HepG2 (cell line): ENCODE results near the gene BCAS4. TPM values are rescaled to one million over a fixed set of nuclear protein-coding genes. Genes with fewer than 3 reads are reported as not detected.

Experiments
- EP300 ChIP-seq, 3 experiments: sonication (generic) in 1 of 3; formaldehyde crosslinking in 1 of 3; IDR thresholded peaks; 2 replicates each; pipeline versions ENCODE4 v1.5.1 to v1.6.1; 2011 to 2020; ENCODE audit warnings: low read depth in 2 of 3, low read length in 2 of 3, borderline replicate concordance in 1 of 3, improper control_type of control experiment in 1 of 3, mild to moderate bottlenecking in 1 of 3, missing genetic modification reagents in 1 of 3, moderate library complexity in 1 of 3
- HDAC6 ChIP-seq: fragments of 200-600 bp; sonication (generic); IDR thresholded peaks from 2 replicates; pipeline ENCODE4 v1.7.0; 2017; ENCODE audit warnings: mild to moderate bottlenecking, antibody characterized with exemption, low read length, low read depth
- ISX ChIP-seq: sonication (generic); formaldehyde crosslinking; conservative IDR thresholded peaks from 2 replicates; pipeline ENCODE4 v1.5.0; 2020; ENCODE audit warnings: missing genetic modification reagents
- MAF1 ChIP-seq: sonication (generic); formaldehyde crosslinking; IDR thresholded peaks from 2 replicates; pipeline ENCODE4 v1.5.0; 2020; ENCODE audit warnings: missing genetic modification reagents, borderline replicate concordance
- POGK ChIP-seq: sonication (generic); formaldehyde crosslinking; conservative IDR thresholded peaks from 2 replicates; pipeline ENCODE4 v1.8.0; 2022; ENCODE audit warnings: mild to moderate bottlenecking, moderate library complexity, missing genetic modification reagents
- RAD51 ChIP-seq: fragments of 450-650 bp; IDR thresholded peaks from 2 replicates; pipeline ENCODE4 v1.6.1; 2016; ENCODE audit warnings: borderline replicate concordance
- ZBTB21 ChIP-seq: sonication (generic); formaldehyde crosslinking; IDR thresholded peaks from 2 replicates; pipeline ENCODE4 v1.4.0; 2020; ENCODE audit warnings: missing genetic modification reagents
- ZNF292 ChIP-seq: sonication (generic); formaldehyde crosslinking; IDR thresholded peaks from 2 replicates; pipeline ENCODE4 v1.8.1; 2022; ENCODE audit warnings: mild to moderate bottlenecking, low read depth, missing genetic modification reagents, borderline replicate concordance
- ZNF407 ChIP-seq: sonication (generic); formaldehyde crosslinking; IDR thresholded peaks from one replicate; pipeline ENCODE4 v1.5.1; 2020; ENCODE audit warnings: mild to moderate bottlenecking, missing genetic modification reagents; ENCODE audit errors: not compliant biosample characterization
- ZNF550 ChIP-seq: sonication (generic); formaldehyde crosslinking; IDR thresholded peaks from 2 replicates; pipeline ENCODE4 v1.4.0; 2020; ENCODE audit warnings: mild to moderate bottlenecking, missing genetic modification reagents, borderline replicate concordance
- ZNF556 ChIP-seq: sonication (generic); formaldehyde crosslinking; IDR thresholded peaks from 2 replicates; pipeline ENCODE4 v1.4.0; 2020; ENCODE audit warnings: mild to moderate bottlenecking, missing genetic modification reagents, borderline replicate concordance
- polyA plus RNA-seq, 8 experiments: library from polyadenylated mRNA; depleted of rRNA in 3 of 8; stranded (reverse) in 7 of 8; unstranded in 1 of 8; fragments of >200 nt; fragmentation: Illumina TruSeq in 4 of 8; extraction: Trizol in 4 of 8; gene quantifications; 2 replicates each; pipeline versions ENCODE4 v1.2.1 to v1.2.3, GENCODE V29; 2011 to 2016; ENCODE audit warnings: low read depth in 4 of 8, missing spikeins in 1 of 8, mixed read lengths in 1 of 8; ENCODE audit not compliant: insufficient read depth in 1 of 8
- total RNA-seq, 5 experiments: library from RNA; depleted of rRNA; stranded (reverse); fragments of >200 nt; fragmentation: Illumina TruSeq; extraction: Trizol; gene quantifications; 2 replicates each; pipeline ENCODE4 v1.2.3, GENCODE V29; 2016; ENCODE audit warnings: low read depth in 1 of 5
- TF ChIP-seq, protein P1 (sequence below): sonication (generic); formaldehyde crosslinking; IDR thresholded peaks from 2 replicates; pipeline ENCODE4 v1.4.0; 2020; ENCODE audit warnings: missing genetic modification reagents

Gene BCAS4
- total and polyA plus RNA-seq, 2 of the 13 experiments (the other 11 are each of a cell fraction or from before 2014, with no cell fraction given) = 7.2 to 8.0 TPM

DNA sequence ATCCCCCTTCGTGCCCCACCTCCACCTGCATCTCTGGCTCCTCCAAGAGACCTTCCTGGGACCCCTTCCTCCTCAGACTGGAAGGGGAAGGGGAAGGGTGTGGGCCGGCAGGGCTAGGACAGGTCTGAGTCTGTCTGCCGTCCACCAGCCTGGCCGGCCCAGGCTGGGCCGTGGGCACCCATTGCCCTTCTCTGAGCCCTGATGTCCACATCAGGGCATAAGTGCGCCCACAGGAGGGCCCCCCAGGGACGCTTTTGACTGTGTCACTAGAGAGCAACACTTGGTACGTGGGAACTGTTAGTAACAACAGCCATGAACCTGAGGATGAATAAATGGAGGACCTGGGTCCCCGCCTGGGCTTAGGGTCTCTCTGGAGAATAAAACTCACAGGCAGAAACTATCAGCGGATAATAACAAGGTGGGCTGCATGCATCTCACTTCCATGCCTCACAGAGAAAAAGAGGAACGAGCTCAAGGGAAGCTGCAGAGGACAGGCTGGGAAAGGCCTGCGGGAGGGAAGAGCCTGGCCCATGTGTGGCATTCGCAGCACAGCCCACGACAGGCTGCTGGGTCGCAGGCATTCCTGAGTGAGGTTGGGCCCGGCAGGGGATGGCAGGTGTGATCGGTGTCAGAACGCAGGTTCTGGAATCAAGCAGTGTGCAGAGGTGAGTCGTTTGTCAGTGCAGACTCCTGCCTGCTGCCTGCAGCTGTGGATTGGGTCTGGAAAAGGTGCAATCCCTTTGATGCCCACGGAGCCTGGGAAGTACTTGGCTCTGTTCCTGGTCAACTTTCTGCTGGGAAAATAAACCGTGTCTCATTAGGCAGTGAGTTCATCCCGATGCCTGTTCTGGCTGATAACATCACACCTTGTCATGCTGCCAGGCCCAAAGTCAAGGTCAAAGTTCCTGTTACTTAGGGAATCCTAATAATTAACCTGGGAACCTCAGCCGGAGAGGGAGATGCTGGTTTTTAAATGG is 60.9 kb downstream of the BCAS4 start (continued):
- TF ChIP-seq ZNF550 (CRISPR knock-in tag) (no peak), ZNF556 (CRISPR knock-in tag) (no peak), MAF1 (CRISPR knock-in tag) (no peak), HDAC6 (no peak), ZNF292 (CRISPR knock-in tag) (peak; percentile 60; the same call in 1 of the 2 replicates), ZNF407 (no peak), POGK (CRISPR knock-in tag) (no peak), ZBTB21 (peak; percentile 61; the same call in 1 of the 2 replicates), EP300 (IDR thresholded peaks at IDR 0.05; ENCODE audit: low read depth in 2 of 2, low read length in 2 of 2) (peak in 1 of 2 experiments; percentile 47; a peak in 1 of 4 replicates), EP300 (CRISPR knock-in tag; IDR thresholded peaks at IDR 0.05; ENCODE audit: borderline replicate concordance) (no peak; the same call in 1 of the 2 replicates), RAD51 (no peak), ISX (CRISPR knock-in tag) (no peak)
- TF ChIP-seq, protein P1, sequence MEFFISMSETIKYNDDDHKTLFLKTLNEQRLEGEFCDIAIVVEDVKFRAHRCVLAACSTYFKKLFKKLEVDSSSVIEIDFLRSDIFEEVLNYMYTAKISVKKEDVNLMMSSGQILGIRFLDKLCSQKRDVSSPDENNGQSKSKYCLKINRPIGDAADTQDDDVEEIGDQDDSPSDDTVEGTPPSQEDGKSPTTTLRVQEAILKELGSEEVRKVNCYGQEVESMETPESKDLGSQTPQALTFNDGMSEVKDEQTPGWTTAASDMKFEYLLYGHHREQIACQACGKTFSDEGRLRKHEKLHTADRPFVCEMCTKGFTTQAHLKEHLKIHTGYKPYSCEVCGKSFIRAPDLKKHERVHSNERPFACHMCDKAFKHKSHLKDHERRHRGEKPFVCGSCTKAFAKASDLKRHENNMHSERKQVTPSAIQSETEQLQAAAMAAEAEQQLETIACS (CRISPR knock-in tag) = no peak
